ENCODE data around the gene EPHB6. TPM values are rescaled to one million over a fixed set of nuclear protein-coding genes. Genes with fewer than 3 reads are reported as not detected.

EPHB6 gene
- total RNA-seq, 1 experiment from 2014 or later = 12.6 TPM

- Histone ChIP-seq H3K79me2 (ENCODE audit: insufficient read depth, low read length) (no peaks in the 10 kb centered on the region), H3K9ac (ENCODE audit: low read length) (no peak overlapping the region), H3K4me1 (ENCODE audit: control insufficient read depth in 1 of 2, insufficient read depth in 2 of 2, low read length in 2 of 2) (peaks cover 0 to 20% of the 10 kb centered on the region in 2 experiments; a peak in 3 of 4 replicates), H3K27ac (ENCODE audit: low read depth, low read length) (no peak overlapping the region), H3K4me3 (replicated peaks in 1 of 2; ENCODE audit: low read depth in 1 of 2, low read length in 2 of 2) (no peak overlapping the region), H3K4me2 (ENCODE audit: low read length) (no peak overlapping the region), H3K9me3 (ENCODE audit: control insufficient read depth in 1 of 2, insufficient read depth in 1 of 2, low read depth in 1 of 2, low read length in 2 of 2) (no peaks in the 10 kb centered on the region), H3K36me3 (ENCODE audit: control insufficient read depth in 1 of 2, insufficient read depth in 2 of 2, low read length in 2 of 2) (no peaks in the 10 kb centered on the region), H3K27me3 (ENCODE audit: insufficient read depth, low read length) (peaks cover 23% of the 10 kb centered on the region; the same call in 1 of the 2 replicates), H4K20me1 (ENCODE audit: insufficient read depth) (no peaks in the 10 kb centered on the region), H2AFZ (ENCODE audit: low read depth, low read length, poor library complexity, severe bottlenecking) (no peak overlapping the region), H3K9me2 (ENCODE audit: insufficient read depth) (no peaks in the 10 kb centered on the region)
- CTCF ChIA-PET = interaction anchor here (1.2 to 4.2 kb wide), 3 partner anchors 9 to 176 kb away, joined by 4 to 27 read pairs (median 6); no protein-coding TSS in a partner anchor
- DNase-seq (ENCODE audit: low read depth, low spot score) = no peak
- no peak for ATAC-seq
- RAD21 ChIA-PET (ENCODE audit: low non-redundant PET in 1 of 2, low total read pairs in 2 of 2, uncharacterized antibody in 2 of 2, unreplicated experiment in 2 of 2) = no interaction called here
- BruUV-seq (replicated peaks) = no TSS peak
- TF ChIP-seq YY1 (IDR thresholded peaks at IDR 0.05; ENCODE audit: extremely low read depth, insufficient replicate concordance, low read depth, low read length) (no peak), CTCF (IDR thresholded peaks at IDR 0.05 in 2 of 3, conservative IDR thresholded peaks at IDR 0.05 in 1 of 3; ENCODE audit: borderline replicate concordance in 1 of 3, insufficient read depth in 1 of 3, low read depth in 2 of 3, low read length in 2 of 3) (no peak), FOSL1 (IDR thresholded peaks at IDR 0.05; ENCODE audit: low read depth) (no peak), REST (IDR thresholded peaks at IDR 0.05; ENCODE audit: low read depth) (no peak), RAD21 (IDR thresholded peaks at IDR 0.05; ENCODE audit: low read depth) (no peak), ZFX (IDR thresholded peaks at IDR 0.05) (no peak), POLR2AphosphoS5 (IDR thresholded peaks at IDR 0.05; ENCODE audit: low read depth, low read length) (no peak), POLR2A (IDR thresholded peaks at IDR 0.05; ENCODE audit: borderline replicate concordance, extremely low read depth, insufficient read depth, insufficient read length) (no peak), ATF3 (IDR thresholded peaks at IDR 0.05) (no peak), SIN3A (IDR thresholded peaks at IDR 0.05; ENCODE audit: low read depth) (no peak), CBX3 (IDR thresholded peaks at IDR 0.05; ENCODE audit: low read depth) (no peak), SRF (IDR thresholded peaks at IDR 0.05; ENCODE audit: low read depth) (no peak), JUND (IDR thresholded peaks at IDR 0.05) (no peak)
- intact Hi-C loops (cut with micrococcal nuclease) = no loop called here
- POLR2A ChIA-PET = no interaction called here
Observed at GRCh38 chr7:142808461-142808801, 46.4 kb upstream of the EPHB6 start.
